SK-N-SH (cell line): ENCODE data around the gene MYH3.

ENCODE experiments used
- EP300 ChIP-seq, 2 experiments: IDR thresholded peaks; 2 replicates each; pipeline versions ENCODE4 v1.4.0 to v1.6.1; 2012; ENCODE audit warnings: borderline replicate concordance in 1 of 2, low read depth in 1 of 2, low read length in 1 of 2
- EZH2phosphoT487 ChIP-seq: fragments of 200-600 bp; sonication (generic); IDR thresholded peaks from 2 replicates; pipeline ENCODE4 v1.6.1; 2017; ENCODE audit warnings: low read depth, mixed run types, mild to moderate bottlenecking, antibody characterized with exemption, moderate library complexity, borderline replicate concordance
- FOXM1 ChIP-seq: IDR thresholded peaks from 2 replicates; pipeline ENCODE4 v1.4.0; 2012; ENCODE audit warnings: low read depth, mild to moderate bottlenecking
- GABPA ChIP-seq: IDR thresholded peaks from 2 replicates; pipeline ENCODE4 v1.4.0; 2012; ENCODE audit warnings: low read depth, mild to moderate bottlenecking
- JUND ChIP-seq: IDR thresholded peaks from 2 replicates; pipeline ENCODE4 v1.4.0; 2012
- NFIC ChIP-seq: IDR thresholded peaks from 2 replicates; pipeline ENCODE4 v1.4.0; 2012; ENCODE audit warnings: borderline replicate concordance
- POLR2AphosphoS5 ChIP-seq: IDR thresholded peaks from 2 replicates; pipeline ENCODE4 v1.6.1; 2012; ENCODE audit warnings: low read depth, low read length
- RAD21 ChIP-seq: IDR thresholded peaks from 2 replicates; pipeline ENCODE4 v1.6.1; 2012; ENCODE audit warnings: mild to moderate bottlenecking, low read length
- RXRA ChIP-seq: IDR thresholded peaks from 2 replicates; pipeline ENCODE4 v1.4.0; 2012; ENCODE audit warnings: low read depth, mild to moderate bottlenecking, borderline replicate concordance
- TF ChIP-seq, protein P1 (sequence below): fragments of 200-600 bp; sonication (generic); IDR thresholded peaks from 2 replicates; pipeline ENCODE4 v1.6.1; 2017; ENCODE audit warnings: antibody characterized with exemption, mild to moderate bottlenecking, moderate library complexity
- TF ChIP-seq, protein P2 (sequence below): IDR thresholded peaks from 2 replicates; pipeline ENCODE4 v1.6.1; 2012; ENCODE audit warnings: mild to moderate bottlenecking, low read depth, low read length, moderate library complexity

DNA sequence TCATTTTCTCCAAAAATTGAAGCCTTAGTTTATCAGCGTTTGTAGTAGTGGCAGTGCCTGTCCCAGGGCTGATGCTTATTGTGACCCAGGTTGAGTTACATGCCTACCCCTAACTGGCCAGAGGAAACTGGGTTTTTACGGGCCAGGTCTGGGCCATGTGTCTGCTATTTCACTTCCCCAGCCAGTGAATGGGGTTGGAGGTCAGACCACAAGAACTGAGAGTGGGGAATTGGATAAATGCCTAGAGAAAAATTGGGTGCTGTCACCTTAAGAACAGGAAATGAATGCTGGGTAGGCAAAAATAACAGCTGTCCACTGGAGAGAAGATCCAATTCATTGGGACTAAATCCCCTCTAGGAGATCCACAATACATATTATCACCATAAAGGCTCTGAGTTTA, 45.5 kb upstream of the MYH3 start:
- TF ChIP-seq, protein P1, sequence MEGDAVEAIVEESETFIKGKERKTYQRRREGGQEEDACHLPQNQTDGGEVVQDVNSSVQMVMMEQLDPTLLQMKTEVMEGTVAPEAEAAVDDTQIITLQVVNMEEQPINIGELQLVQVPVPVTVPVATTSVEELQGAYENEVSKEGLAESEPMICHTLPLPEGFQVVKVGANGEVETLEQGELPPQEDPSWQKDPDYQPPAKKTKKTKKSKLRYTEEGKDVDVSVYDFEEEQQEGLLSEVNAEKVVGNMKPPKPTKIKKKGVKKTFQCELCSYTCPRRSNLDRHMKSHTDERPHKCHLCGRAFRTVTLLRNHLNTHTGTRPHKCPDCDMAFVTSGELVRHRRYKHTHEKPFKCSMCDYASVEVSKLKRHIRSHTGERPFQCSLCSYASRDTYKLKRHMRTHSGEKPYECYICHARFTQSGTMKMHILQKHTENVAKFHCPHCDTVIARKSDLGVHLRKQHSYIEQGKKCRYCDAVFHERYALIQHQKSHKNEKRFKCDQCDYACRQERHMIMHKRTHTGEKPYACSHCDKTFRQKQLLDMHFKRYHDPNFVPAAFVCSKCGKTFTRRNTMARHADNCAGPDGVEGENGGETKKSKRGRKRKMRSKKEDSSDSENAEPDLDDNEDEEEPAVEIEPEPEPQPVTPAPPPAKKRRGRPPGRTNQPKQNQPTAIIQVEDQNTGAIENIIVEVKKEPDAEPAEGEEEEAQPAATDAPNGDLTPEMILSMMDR: no peak
- TF ChIP-seq RAD21 (no peak), GABPA (no peak), EP300 (IDR thresholded peaks at IDR 0.05; ENCODE audit: borderline replicate concordance in 1 of 2, low read depth in 1 of 2, low read length in 1 of 2) (no peak), POLR2AphosphoS5 (no peak), JUND (no peak), EZH2phosphoT487 (no peak), NFIC (no peak), FOXM1 (no peak), RXRA (no peak)
- TF ChIP-seq, protein P2, sequence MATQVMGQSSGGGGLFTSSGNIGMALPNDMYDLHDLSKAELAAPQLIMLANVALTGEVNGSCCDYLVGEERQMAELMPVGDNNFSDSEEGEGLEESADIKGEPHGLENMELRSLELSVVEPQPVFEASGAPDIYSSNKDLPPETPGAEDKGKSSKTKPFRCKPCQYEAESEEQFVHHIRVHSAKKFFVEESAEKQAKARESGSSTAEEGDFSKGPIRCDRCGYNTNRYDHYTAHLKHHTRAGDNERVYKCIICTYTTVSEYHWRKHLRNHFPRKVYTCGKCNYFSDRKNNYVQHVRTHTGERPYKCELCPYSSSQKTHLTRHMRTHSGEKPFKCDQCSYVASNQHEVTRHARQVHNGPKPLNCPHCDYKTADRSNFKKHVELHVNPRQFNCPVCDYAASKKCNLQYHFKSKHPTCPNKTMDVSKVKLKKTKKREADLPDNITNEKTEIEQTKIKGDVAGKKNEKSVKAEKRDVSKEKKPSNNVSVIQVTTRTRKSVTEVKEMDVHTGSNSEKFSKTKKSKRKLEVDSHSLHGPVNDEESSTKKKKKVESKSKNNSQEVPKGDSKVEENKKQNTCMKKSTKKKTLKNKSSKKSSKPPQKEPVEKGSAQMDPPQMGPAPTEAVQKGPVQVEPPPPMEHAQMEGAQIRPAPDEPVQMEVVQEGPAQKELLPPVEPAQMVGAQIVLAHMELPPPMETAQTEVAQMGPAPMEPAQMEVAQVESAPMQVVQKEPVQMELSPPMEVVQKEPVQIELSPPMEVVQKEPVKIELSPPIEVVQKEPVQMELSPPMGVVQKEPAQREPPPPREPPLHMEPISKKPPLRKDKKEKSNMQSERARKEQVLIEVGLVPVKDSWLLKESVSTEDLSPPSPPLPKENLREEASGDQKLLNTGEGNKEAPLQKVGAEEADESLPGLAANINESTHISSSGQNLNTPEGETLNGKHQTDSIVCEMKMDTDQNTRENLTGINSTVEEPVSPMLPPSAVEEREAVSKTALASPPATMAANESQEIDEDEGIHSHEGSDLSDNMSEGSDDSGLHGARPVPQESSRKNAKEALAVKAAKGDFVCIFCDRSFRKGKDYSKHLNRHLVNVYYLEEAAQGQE: no peak
